Common myeloid progenitor, CD34-positive (primary cell): Measurements from ENCODE around the gene HGS.

Experiments used
- CTCF ChIA-PET: fragments of 350-600 bp; sonication (Branson Sonifier 250); formaldehyde crosslinking; loops from one replicate; lab custom pipeline; 2021; ENCODE audit warnings: antibody characterized with exemption; lab: Charles Lee
- POLR2A ChIA-PET: fragments of 350-600 bp; sonication (Branson Sonifier 250); formaldehyde crosslinking; loops from one replicate; lab custom pipeline; 2021; ENCODE audit warnings: antibody characterized with exemption; lab: Charles Lee
- DNase-seq, 3 donors: peaks; one replicate each; pipeline versions ENCODE4 v3.0.0 to v3.0.0-alpha.2; 2013
- H3K27ac ChIP-seq, 2 experiments: 1 replicate in 1 of 2; 2 replicates in 1 of 2; pipeline ENCODE4 v1.7.0; 2013; ENCODE audit warnings: inconsistent platforms in 2 of 2, low read length in 2 of 2, mild to moderate bottlenecking in 2 of 2, low read depth in 1 of 2, moderate library complexity in 1 of 2; ENCODE audit not compliant: severe bottlenecking in 2 of 2, insufficient read depth in 1 of 2, poor library complexity in 1 of 2
- H3K27me3 ChIP-seq, 5 experiments: replicated peaks in 2 of 5; 1 replicate in 3 of 5; 2 replicates in 2 of 5; pipeline versions ENCODE4 v1.6.1 to v1.7.0; 2013; ENCODE audit warnings: low read length in 4 of 5, mild to moderate bottlenecking in 2 of 5, moderate library complexity in 2 of 5, inconsistent platforms in 1 of 5; ENCODE audit not compliant: insufficient read depth in 5 of 5, control insufficient read depth in 4 of 5
- H3K36me3 ChIP-seq, 4 experiments: 1 replicate in 2 of 4; 2 replicates in 2 of 4; pipeline versions ENCODE4 v1.6.1 to v1.7.0; 2013; ENCODE audit warnings: low read length in 3 of 4, control low read depth in 1 of 4, mild to moderate bottlenecking in 1 of 4; ENCODE audit not compliant: control insufficient read depth in 4 of 4, insufficient read depth in 4 of 4
- H3K4me1 ChIP-seq, 4 experiments: 1 replicate in 3 of 4; 2 replicates in 1 of 4; pipeline versions ENCODE4 v1.6.1 to v1.7.1; 2013; ENCODE audit warnings: low read length in 3 of 4, mild to moderate bottlenecking in 3 of 4, control low read depth in 1 of 4, inconsistent platforms in 1 of 4, moderate library complexity in 1 of 4; ENCODE audit not compliant: control insufficient read depth in 4 of 4, insufficient read depth in 4 of 4; ENCODE audit errors: control extremely low read depth in 1 of 4
- H3K4me3 ChIP-seq, 7 experiments: 1 replicate in 4 of 7; 2 replicates in 3 of 7; pipeline versions ENCODE4 v1.5.1 to v1.7.0; 2013; ENCODE audit warnings: mild to moderate bottlenecking in 7 of 7, low read length in 6 of 7, moderate library complexity in 6 of 7, inconsistent platforms in 2 of 7, low read depth in 2 of 7, control low read depth in 1 of 7; ENCODE audit not compliant: insufficient read depth in 4 of 7, control insufficient read depth in 1 of 7; ENCODE audit errors: extremely low read depth in 1 of 7
- H3K9me3 ChIP-seq, 5 experiments: 1 replicate in 4 of 5; 2 replicates in 1 of 5; pipeline versions ENCODE4 v1.6.1 to v1.7.1; 2013; ENCODE audit warnings: low read length in 4 of 5, mild to moderate bottlenecking in 2 of 5, inconsistent platforms in 1 of 5, low read depth in 1 of 5, moderate library complexity in 1 of 5; ENCODE audit not compliant: control insufficient read depth in 4 of 5, insufficient read depth in 2 of 5; ENCODE audit errors: control extremely low read depth in 1 of 5
- WGBS: methylation state at CpG from one replicate; pipeline ENCODE4 v1.1.5; 2013; ENCODE audit not compliant: insufficient coverage; 5-methylcytosine and 5-hydroxymethylcytosine counted together

HGS gene

DNA sequence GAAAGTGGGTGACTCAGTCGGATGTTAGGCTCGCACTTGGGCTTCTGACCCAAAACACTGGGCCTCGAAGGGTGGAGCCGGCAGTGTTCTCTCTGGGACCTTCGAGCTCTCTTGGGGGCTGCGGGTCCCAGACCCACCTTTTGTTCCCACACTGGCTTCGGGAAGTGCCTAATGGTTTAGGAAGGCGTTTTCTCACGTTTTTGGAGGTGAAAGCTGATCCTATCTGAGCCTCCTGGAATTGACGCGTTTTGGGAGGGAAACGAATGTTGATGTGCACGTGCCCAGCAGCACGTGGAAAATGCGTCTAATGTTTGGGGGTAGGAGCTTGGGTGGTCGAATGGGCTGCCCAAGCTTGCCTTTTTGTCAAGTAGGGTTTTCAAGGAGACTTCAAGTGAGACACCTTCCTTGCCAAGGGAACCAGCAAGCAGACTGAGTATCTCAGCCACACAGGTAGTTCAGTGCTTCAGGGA, 666 bp downstream of the HGS start:
- Histone ChIP-seq H3K27ac (peak overlapping the region; percentile 61 to 89), H3K27me3 (no peaks in the 10 kb centered on the region), H3K4me1 (peaks cover 9 to 26% (median 22%) of the 10 kb centered on the region in 4 experiments), H3K4me3 (peak overlapping the region; percentile 81 to 97 (median 91)), H3K9me3 (no peaks in the 10 kb centered on the region), H3K36me3 (peaks cover 7 to 56% (median 30%) of the 10 kb centered on the region in 4 experiments)
- 12% methylated on average over 13 of the region's 16 CpGs for WGBS
- DNase-seq, result peak in 2 of 3 donors; percentile 35 to 43
- POLR2A ChIA-PET, result interaction anchor here (1.2 to 1.6 kb wide), 2 partner anchors 17 to 18 kb away, joined by 4 to 7 read pairs; partner anchors contain the start of genes CCDC137 and OXLD1
- CTCF ChIA-PET, result interaction anchor here (0.8 to 2.1 kb wide), 5 partner anchors 9 to 185 kb away, joined by 3 to 7 read pairs (median 3); partner anchors contain the start of genes CCDC137 and OXLD1

DNA sequence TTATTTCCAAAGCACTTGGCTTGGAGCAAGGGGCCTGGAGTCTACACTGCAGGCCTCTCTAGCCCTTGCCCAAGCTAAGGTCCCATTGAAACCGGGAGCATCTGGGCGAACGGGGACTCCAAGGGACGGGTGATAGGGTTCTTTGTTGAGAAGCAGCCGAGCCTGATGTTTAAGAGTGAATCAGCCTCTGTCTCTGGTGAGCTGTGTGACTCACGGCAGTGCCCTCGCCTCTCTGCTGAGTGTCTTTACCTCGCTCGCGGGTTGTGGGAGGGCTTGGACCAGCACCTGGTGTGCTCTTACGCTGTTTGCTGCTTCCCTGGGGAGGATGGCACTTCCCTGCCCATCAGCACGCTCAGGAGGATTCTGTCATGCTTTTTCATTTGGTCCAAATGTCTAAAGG, 1.3 kb downstream of the HGS start:
- H3K27me3 ChIP-seq, result no peaks in the 10 kb centered on the region
- peak overlapping the region in 6 of 7 experiments; percentile 81 to 97 (median 92) for H3K4me3 ChIP-seq
- ChIA-PET CTCF (interaction anchor here (0.8 to 2.1 kb wide), 5 partner anchors 10 to 185 kb away, joined by 3 to 7 read pairs (median 3); partner anchors contain the start of genes CCDC137 and OXLD1), POLR2A (interaction anchor here (0.6 to 1.2 kb wide), 2 partner anchors 17 to 189 kb away, joined by 4 read pairs; no protein-coding TSS in a partner anchor)
- peak overlapping the region in 1 of 2 experiments; percentile 43 for H3K27ac ChIP-seq
- peaks cover 9 to 26% (median 22%) of the 10 kb centered on the region in 4 experiments for H3K4me1 ChIP-seq
- H3K9me3 ChIP-seq, result no peaks in the 10 kb centered on the region
- peaks cover 11 to 62% (median 32%) of the 10 kb centered on the region in 4 experiments for H3K36me3 ChIP-seq
- 95% methylated on average over 11 of the region's 12 CpGs for WGBS
- no peak for DNase-seq

DNA sequence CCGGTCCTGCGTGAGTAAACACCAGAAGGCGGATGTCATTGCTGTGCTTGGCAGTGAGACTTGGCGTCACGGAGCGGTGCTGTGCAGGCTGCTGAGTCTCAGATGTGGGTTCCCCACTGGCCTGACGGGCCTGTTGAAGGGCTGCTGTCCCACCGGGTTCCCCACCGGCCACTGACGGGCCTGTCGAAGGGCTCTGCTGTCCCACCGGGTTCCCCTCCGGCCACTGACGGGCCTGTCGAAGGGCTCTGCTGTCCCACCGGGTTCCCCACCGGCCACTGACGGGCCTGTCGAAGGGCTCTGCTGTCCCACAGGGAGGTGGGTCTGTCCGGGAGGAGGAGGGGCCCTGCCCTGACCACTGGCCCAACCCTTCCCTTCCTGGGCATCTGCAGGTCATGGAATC, 2.8 kb downstream of the HGS start:
- Histone ChIP-seq H3K36me3 (peaks cover 10 to 67% (median 37%) of the 10 kb centered on the region in 4 experiments), H3K27ac (no peak overlapping the region), H3K4me3 (no peak overlapping the region), H3K27me3 (no peaks in the 10 kb centered on the region), H3K9me3 (no peaks in the 10 kb centered on the region), H3K4me1 (peaks cover 9 to 26% (median 22%) of the 10 kb centered on the region in 4 experiments)
- 94% methylated on average over 19 of the region's 20 CpGs for WGBS
- POLR2A ChIA-PET, result no interaction called here
- CTCF ChIA-PET, result no interaction called here
- no peak for DNase-seq

DNA sequence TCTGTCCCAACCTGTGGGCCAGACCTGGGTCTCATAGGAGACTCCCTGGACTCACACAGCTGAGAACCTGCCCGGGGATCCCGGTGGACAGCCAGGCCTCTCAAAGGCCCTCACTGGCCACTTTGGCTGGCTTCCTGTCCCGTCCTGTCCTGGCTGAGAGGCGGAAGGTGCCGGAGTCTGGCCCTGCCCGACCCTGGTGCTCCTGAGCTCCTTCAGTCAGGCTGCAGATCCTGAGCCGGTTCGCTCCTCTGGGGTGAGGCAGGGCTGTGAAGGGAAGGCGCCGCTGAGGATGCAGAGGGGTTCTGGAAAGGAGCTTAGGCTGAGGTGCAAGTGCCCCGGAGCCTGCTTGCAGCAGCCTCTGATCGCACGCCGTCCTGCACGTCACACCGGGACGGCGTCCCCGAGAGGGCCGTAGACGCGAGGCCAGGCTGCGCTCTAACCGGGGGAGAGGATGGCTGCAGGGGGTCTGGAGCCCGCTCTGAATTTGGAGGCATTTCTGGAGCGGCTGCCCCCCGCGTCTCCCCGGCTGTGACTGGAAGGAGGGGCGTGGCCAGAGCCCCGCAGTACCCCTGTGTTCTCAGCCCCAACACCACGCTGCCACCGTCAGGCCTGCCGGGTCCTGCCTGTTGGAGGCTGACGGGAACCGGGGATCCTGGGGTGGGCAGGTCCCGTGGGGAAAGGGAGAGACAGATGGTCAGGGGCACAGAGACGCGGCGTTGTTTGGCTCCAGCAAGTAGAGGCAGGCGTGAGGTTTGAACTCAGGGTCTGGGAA, 4.1 kb downstream of the HGS start:
- DNase-seq, result no peak
- Histone ChIP-seq H3K27ac (no peak overlapping the region), H3K36me3 (peaks cover 8 to 74% (median 46%) of the 10 kb centered on the region in 4 experiments), H3K4me1 (peaks cover 9 to 18% (median 15%) of the 10 kb centered on the region in 4 experiments), H3K27me3 (no peaks in the 10 kb centered on the region), H3K4me3 (no peak overlapping the region), H3K9me3 (no peaks in the 10 kb centered on the region)
- 97% methylated on average over 40 of the region's 41 CpGs for WGBS
- CTCF ChIA-PET, result no interaction called here
- POLR2A ChIA-PET, result no interaction called here

DNA sequence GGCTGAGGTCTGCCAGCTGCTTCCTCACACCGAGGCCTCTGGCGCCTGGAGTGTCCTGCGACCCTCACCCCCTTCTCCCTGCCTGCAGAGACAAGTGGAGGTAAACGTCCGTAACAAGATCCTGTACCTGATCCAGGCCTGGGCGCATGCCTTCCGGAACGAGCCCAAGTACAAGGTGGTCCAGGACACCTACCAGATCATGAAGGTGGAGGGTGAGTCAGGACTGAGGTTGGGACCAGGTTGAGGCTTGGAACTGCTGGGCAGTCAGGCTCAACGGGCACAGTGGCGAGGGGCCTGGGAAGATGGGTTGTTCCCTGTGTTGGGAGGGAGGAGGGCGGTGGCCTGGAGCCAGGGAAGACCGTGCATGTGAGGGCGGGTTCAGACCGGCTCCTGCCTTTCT, 4.8 kb downstream of the HGS start:
- Histone ChIP-seq H3K27me3 (no peaks in the 10 kb centered on the region), H3K4me1 (peaks cover 9 to 16% (median 15%) of the 10 kb centered on the region in 4 experiments), H3K27ac (no peak overlapping the region), H3K4me3 (no peak overlapping the region), H3K9me3 (no peaks in the 10 kb centered on the region), H3K36me3 (peaks cover 8 to 78% (median 49%) of the 10 kb centered on the region in 4 experiments)
- no peak for DNase-seq
- ChIA-PET CTCF (no interaction called here), POLR2A (no interaction called here)
- WGBS, result 97% methylated on average over 14 of the region's 14 CpGs

DNA sequence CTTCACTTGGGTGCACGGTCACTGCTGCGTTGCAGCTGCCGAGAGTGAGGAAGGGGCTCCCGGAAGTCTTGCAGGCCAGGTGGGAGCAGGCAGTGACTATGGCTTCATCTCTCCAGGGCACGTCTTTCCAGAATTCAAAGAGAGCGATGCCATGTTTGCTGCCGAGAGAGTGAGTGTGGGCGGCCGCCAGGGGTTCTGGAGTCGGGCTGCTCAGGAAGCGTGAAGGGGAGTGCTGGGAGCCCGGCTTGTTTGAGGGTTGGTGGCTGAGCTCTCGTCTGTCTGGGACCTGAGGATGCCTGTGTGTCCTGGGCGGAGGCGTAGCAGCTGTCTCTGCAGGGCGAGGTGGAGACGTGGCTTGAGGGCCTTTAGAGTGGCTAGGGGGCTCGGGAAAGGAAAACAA, 6.3 kb downstream of the HGS start:
- no peak overlapping the region for H3K4me3 ChIP-seq
- no peak overlapping the region for H3K27ac ChIP-seq
- no peaks in the 10 kb centered on the region for H3K9me3 ChIP-seq
- CTCF ChIA-PET, result interaction anchor here (1.2 kb wide), 1 partner anchor 14 kb away, joined by 3 read pairs; no protein-coding TSS in a partner anchor
- no peak for DNase-seq
- WGBS, result 91% methylated on average over 18 of the region's 18 CpGs
- peaks cover 8 to 93% (median 56%) of the 10 kb centered on the region in 4 experiments for H3K36me3 ChIP-seq
- peaks cover 3 to 6% (median 4%) of the 10 kb centered on the region in 4 experiments for H3K4me1 ChIP-seq
- no peaks in the 10 kb centered on the region for H3K27me3 ChIP-seq
- POLR2A ChIA-PET, result no interaction called here
